Upper lobe of left lung (tissue), 6 donors: ENCODE measurements around the gene NPY4R2. TPM values are rescaled to one million over a fixed set of nuclear protein-coding genes. Genes with fewer than 3 reads are reported as not detected.

Source experiments
- total RNA-seq, 6 donors: library from RNA; depleted of rRNA in 4 of 6; stranded (reverse); fragments of >200 nt in 4 of 6; gene quantifications; one replicate each; pipeline versions ENCODE4 v1.1.0 to v1.2.1, GENCODE V29; 2016 to 2021
- donor health status: DM: no; HTN: no; CAD: no; lungs with moderate emphysema.
- donor health status: DM: no; HTN: yes; CAD: no; lungs with severe emphysema.

The NPY4R2 gene
- total RNA-seq, 6 donors from 2014 or later: 0.46 to 2.7 (median 2.4) TPM; not detected in 1

Other genes starting within 250 kb of the NPY4R2 start
- gene SYT15B, start 155.1 kb upstream of the NPY4R2 start, total RNA-seq: 10 to 100 TPM; 25.2 to 95.6 (median 53.4) TPM
- gene FAM25C, start 81.1 kb downstream of the NPY4R2 start, total RNA-seq: not detected